Endothelial cell (in vitro differentiated cells): ENCODE measurements around the gene MPZL1. TPM values are rescaled to one million over a fixed set of nuclear protein-coding genes. Genes with fewer than 3 reads are reported as not detected.
A peak's percentile ranks its signal among the peaks of the same experiment; 100 is the strongest.
"Not testable (repeated sequence)": the region's sequence is repeated elsewhere in the genome, so short reads cannot be mapped to it uniquely, and the experiment has no call there.

Experiments
- DNase-seq: peaks from one replicate; pipeline ENCODE4 v3.0.0; 2021; ENCODE audit warnings: low spot score
- H3K27ac Mint-ChIP-seq: one replicate; pipeline ENCODE4 v1.8.0; 2021; ENCODE audit warnings: mixed read lengths, inconsistent platforms; ENCODE audit not compliant: unreplicated experiment
- H3K27me3 Mint-ChIP-seq: one replicate; pipeline ENCODE4 v1.8.0; 2021; ENCODE audit warnings: mild to moderate bottlenecking, moderate library complexity, mixed read lengths, inconsistent platforms; ENCODE audit not compliant: unreplicated experiment
- H3K36me3 Mint-ChIP-seq: one replicate; pipeline ENCODE4 v1.8.0; 2021; ENCODE audit warnings: mild to moderate bottlenecking, low read depth, mixed read lengths, inconsistent platforms; ENCODE audit not compliant: unreplicated experiment
- H3K4me1 Mint-ChIP-seq: one replicate; pipeline ENCODE4 v1.8.0; 2021; ENCODE audit warnings: mild to moderate bottlenecking, mixed read lengths, inconsistent platforms; ENCODE audit not compliant: unreplicated experiment
- H3K4me3 Mint-ChIP-seq: one replicate; pipeline ENCODE4 v1.8.0; 2021; ENCODE audit warnings: mild to moderate bottlenecking, mixed read lengths, inconsistent platforms; ENCODE audit not compliant: unreplicated experiment
- H3K9me3 Mint-ChIP-seq: one replicate; pipeline ENCODE4 v1.8.0; 2021; ENCODE audit warnings: mixed read lengths, inconsistent platforms; ENCODE audit not compliant: unreplicated experiment
- total RNA-seq: library from RNA; stranded (reverse); fragmentation: NEBNext Ultra II Directional; extraction: Animal tissue kit (Norgen Biotek cat#: 25700); gene quantifications from one replicate; pipeline ENCODE4 v1.2.1, GENCODE V29; 2021; ENCODE audit not compliant: unreplicated experiment
- TF ChIP-seq, protein P1 (sequence below): fragments of 200-600 bp; sonication (generic); IDR thresholded peaks from one replicate; pipeline ENCODE4 v1.5.0; 2021; ENCODE audit warnings: antibody characterized with exemption; ENCODE audit not compliant: unreplicated experiment

MPZL1 gene
- total RNA-seq, 1 donor from 2014 or later = 441 TPM

DNA sequence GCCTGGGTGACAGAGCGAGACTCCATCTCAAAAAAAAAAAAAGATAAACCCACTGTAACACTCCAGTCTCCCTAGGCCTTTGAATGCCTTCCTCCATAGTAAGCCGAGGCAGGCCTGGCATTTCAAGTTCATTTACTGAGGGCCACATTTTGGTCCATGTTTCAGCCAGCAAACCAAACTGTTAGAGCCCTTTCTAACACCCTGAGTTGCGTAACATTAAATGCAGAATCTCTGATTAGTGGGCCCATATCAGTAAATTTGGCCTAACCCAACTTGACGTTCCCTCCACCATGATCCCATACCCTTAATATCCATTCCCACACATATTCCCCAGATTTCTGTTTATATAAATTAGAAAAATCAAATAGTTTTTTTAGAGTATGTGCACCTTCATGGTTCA is 12.4 kb downstream of the MPZL1 start:
- no peak for DNase-seq
- Mint-ChIP-seq H3K4me3 (peak overlapping the region; percentile 62), H3K4me1 (peaks cover 17% of the 10 kb centered on the region), H3K27me3 (peaks cover 2% of the 10 kb centered on the region), H3K36me3 (peaks cover 22% of the 10 kb centered on the region), H3K27ac (no peak overlapping the region), H3K9me3 (no peaks in the 10 kb centered on the region)
- TF ChIP-seq, protein P1, sequence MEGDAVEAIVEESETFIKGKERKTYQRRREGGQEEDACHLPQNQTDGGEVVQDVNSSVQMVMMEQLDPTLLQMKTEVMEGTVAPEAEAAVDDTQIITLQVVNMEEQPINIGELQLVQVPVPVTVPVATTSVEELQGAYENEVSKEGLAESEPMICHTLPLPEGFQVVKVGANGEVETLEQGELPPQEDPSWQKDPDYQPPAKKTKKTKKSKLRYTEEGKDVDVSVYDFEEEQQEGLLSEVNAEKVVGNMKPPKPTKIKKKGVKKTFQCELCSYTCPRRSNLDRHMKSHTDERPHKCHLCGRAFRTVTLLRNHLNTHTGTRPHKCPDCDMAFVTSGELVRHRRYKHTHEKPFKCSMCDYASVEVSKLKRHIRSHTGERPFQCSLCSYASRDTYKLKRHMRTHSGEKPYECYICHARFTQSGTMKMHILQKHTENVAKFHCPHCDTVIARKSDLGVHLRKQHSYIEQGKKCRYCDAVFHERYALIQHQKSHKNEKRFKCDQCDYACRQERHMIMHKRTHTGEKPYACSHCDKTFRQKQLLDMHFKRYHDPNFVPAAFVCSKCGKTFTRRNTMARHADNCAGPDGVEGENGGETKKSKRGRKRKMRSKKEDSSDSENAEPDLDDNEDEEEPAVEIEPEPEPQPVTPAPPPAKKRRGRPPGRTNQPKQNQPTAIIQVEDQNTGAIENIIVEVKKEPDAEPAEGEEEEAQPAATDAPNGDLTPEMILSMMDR = no peak

DNA sequence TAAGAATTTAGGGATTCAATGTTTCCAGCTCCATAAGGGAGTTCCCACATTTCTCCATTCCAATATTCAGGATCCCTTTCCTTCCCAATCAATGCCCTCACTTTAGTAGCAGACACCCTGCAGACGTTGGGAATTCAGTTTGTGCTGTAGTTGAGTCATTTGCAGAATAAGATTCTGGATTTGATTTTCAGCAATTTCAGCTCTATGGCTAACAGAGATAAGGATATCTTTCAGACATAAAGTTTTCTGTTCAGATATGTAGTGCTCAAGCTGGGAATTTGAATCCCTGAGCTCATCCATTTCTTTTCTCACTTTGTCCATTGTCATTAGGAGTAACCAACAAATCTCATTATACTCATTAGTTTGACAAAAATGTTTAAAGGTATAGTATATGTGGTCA is 13.1 kb downstream of the MPZL1 start:
- no peaks in the 10 kb centered on the region for H3K9me3 Mint-ChIP-seq
- peaks cover 2% of the 10 kb centered on the region for H3K27me3 Mint-ChIP-seq
- no peak for DNase-seq
- H3K4me3 Mint-ChIP-seq = no peak overlapping the region
- TF ChIP-seq, protein P1 = no peak
- peaks cover 28% of the 10 kb centered on the region for H3K36me3 Mint-ChIP-seq
- H3K4me1 Mint-ChIP-seq = peaks cover 23% of the 10 kb centered on the region
- H3K27ac Mint-ChIP-seq = peak overlapping the region; percentile 17

DNA sequence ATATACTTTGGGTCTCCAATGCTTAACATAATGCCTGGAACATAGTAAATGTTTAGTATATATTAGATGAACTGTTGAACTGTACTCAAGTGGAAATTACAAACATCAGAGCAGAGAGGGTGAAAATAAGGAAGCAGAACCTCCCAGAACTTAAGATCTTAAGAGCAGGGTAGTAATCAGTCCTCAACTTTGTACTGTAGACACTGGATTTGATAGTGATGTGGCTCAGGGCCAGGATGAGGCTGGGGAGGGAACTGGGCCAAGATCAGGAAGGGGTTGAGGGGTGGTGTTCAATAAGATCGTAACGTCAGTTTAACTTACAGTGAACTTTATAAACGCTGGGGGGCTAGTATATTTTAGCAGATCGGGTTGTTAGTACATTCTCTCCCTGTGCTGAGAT is 15.4 kb downstream of the MPZL1 start:
- DNase-seq = no peak
- Mint-ChIP-seq H3K4me1 (peaks cover 38% of the 10 kb centered on the region), H3K27me3 (peaks cover 5% of the 10 kb centered on the region), H3K36me3 (peaks cover 29% of the 10 kb centered on the region), H3K4me3 (no peak overlapping the region), H3K9me3 (no peaks in the 10 kb centered on the region), H3K27ac (no peak overlapping the region)
- TF ChIP-seq, protein P1 = no peak

DNA sequence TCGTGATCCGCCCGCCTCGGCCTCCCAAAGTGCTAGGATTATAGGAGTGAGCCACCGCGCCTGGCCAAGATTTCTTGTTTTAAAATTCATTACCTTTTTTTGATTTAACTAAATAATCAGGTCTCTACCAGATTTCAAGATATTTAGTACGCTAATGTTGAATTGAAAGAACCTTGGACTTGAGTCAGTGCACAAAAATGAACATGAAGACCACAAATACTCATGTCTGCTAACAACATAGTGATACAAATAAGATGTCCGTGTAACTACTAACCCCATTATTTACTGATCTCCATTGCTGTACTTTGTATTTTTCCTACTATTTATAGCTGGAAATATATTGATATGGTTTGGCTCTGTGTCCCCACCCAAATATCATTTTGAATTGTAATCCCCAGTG is 16.4 kb downstream of the MPZL1 start:
- Mint-ChIP-seq H3K36me3 (peaks cover 30% of the 10 kb centered on the region), H3K4me1 (peaks cover 47% of the 10 kb centered on the region), H3K27ac (peak overlapping the region; percentile 73), H3K9me3 (no peaks in the 10 kb centered on the region), H3K4me3 (peak overlapping the region; percentile 73), H3K27me3 (peaks cover 5% of the 10 kb centered on the region)
- DNase-seq = no peak
- TF ChIP-seq, protein P1 = no peak

DNA sequence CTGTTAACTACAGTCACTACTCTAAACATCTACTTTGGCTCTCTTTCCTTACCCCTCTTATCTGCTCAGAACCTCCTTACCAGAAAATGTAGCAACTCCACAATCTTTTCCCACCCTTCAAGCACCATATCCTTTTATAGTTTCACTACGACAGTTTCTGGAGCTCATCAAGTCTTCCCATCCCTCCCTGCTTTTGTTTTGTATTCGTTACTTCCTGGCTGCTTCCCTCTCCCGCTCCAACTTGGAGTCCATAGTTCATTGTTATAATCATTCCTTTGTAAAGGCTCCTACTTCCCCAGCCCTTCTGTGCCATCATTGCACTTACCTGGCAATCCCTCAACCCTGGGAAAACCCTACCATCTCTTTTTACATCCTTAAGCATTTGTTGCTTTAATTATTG is 18.0 kb downstream of the MPZL1 start:
- no peak for DNase-seq
- peak overlapping the region; percentile 98 for H3K27ac Mint-ChIP-seq
- peaks cover 56% of the 10 kb centered on the region for H3K4me1 Mint-ChIP-seq
- peaks cover 22% of the 10 kb centered on the region for H3K36me3 Mint-ChIP-seq
- peak overlapping the region; percentile 56 for H3K4me3 Mint-ChIP-seq
- no peaks in the 10 kb centered on the region for H3K9me3 Mint-ChIP-seq
- peaks cover 5% of the 10 kb centered on the region for H3K27me3 Mint-ChIP-seq
- TF ChIP-seq, protein P1 = no peak

DNA sequence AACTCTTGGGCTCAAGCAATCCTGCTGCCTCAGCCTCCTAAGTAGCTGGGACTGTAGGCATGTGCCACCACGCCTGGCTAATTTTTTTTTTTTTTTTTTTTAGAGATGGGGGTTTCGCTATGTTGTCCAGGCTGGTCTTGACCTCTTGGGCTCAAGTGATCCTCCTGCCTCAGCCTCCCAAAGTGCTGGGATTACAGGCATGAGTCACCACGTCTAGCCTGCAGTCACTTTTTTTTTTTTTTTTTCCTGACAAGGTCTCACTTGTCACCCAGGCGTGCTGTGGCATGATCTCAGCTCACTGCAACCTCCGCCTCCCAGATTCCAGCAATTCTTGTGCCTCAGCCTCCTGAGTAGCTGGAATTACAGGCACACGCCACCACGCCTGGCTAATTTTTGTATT is 19.3 kb downstream of the MPZL1 start:
- not testable (repeated sequence) for H3K4me3 Mint-ChIP-seq, H3K27ac Mint-ChIP-seq, DNase-seq, H3K27me3 Mint-ChIP-seq, H3K9me3 Mint-ChIP-seq
- Mint-ChIP-seq H3K4me1 (peaks cover 65% of the 10 kb centered on the region), H3K36me3 (peaks cover 22% of the 10 kb centered on the region)

DNA sequence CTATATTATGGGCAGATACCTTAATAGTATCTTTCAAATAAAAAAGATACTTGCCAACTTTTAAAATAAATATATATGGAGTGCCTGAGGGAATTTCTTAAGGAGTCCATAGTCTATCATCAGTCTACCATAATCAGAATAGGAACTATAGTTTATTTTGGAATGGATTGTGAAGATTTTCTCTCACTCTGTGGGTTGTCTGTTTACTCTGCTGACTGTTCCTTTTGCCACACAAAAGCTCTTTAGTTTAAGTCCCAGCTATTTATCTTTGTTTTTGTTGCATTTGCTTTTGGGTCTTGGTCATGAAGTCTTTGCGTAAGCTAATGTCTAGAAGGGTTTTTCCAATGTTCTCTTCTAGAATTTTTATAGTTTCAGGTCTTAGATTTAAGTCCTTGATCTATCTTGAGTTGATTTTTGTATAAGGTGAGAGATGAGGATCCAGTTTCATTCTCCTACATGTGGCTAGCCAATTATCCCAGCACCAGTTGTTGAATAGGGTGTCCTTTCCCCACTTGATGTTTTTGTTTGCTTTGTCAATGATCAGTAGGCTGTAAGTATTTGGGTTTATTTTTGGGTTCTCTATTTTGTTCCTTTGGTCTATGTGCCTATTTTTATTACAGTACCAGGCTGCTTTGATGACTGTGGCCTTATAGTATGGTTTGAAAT is 20.7 kb downstream of the MPZL1 start:
- H3K27ac Mint-ChIP-seq = peak overlapping the region; percentile 75
- DNase-seq, H3K9me3 Mint-ChIP-seq, H3K27me3 Mint-ChIP-seq: not testable (repeated sequence)
- peaks cover 75% of the 10 kb centered on the region for H3K4me1 Mint-ChIP-seq
- peak overlapping the region; percentile 70 for H3K4me3 Mint-ChIP-seq
- H3K36me3 Mint-ChIP-seq = peaks cover 26% of the 10 kb centered on the region
